Naive thymus-derived CD4-positive, alpha-beta T cell (primary cell): ENCODE measurements around the gene INPP5A. TPM values are rescaled to one million over a fixed set of nuclear protein-coding genes. Genes with fewer than 3 reads are reported as not detected.

Experiments used
- ATAC-seq: fragments of 150-1000 bp; cut with Tn5 transposase; 2 replicates; pipeline ENCODE4 v1.10.0; 2021; ENCODE audit warnings: mild to moderate bottlenecking, moderate library complexity
- CTCF ChIA-PET: fragments of 350-600 bp; sonication (Branson Sonifier 250); formaldehyde crosslinking; loops from one replicate; lab custom pipeline; 2021; ENCODE audit warnings: antibody characterized with exemption; lab: Charles Lee
- POLR2A ChIA-PET: fragments of 350-600 bp; sonication (Branson Sonifier 250); formaldehyde crosslinking; loops from one replicate; lab custom pipeline; 2021; ENCODE audit warnings: antibody characterized with exemption, inconsistent platforms; lab: Charles Lee
- DNase-seq, 9 donors: peaks; one replicate each; pipeline versions ENCODE4 v3.0.0 to v3.0.0-alpha.2; 2020 to 2022; ENCODE audit warnings: mixed read lengths in 1 of 9
- H3K27ac ChIP-seq: one replicate; pipeline ENCODE4 v1.7.0; 2013; ENCODE audit warnings: mild to moderate bottlenecking, low read depth, low read length, moderate library complexity
- H3K27me3 ChIP-seq, 2 donors: one replicate each; pipeline ENCODE4 v1.7.0; 2013; ENCODE audit warnings: low read length in 2 of 2, mild to moderate bottlenecking in 2 of 2, moderate library complexity in 2 of 2; ENCODE audit not compliant: control insufficient read depth in 2 of 2, insufficient read depth in 2 of 2
- H3K36me3 ChIP-seq, 3 experiments: 1 replicate in 2 of 3; 2 replicates in 1 of 3; pipeline ENCODE4 v1.7.0; 2013; ENCODE audit warnings: low read length in 3 of 3, mild to moderate bottlenecking in 3 of 3, moderate library complexity in 1 of 3; ENCODE audit not compliant: insufficient read depth in 3 of 3, control insufficient read depth in 2 of 3
- H3K4me1 ChIP-seq, 2 donors: one replicate each; pipeline ENCODE4 v1.7.0; 2013; ENCODE audit warnings: low read length in 2 of 2, mild to moderate bottlenecking in 2 of 2, moderate library complexity in 1 of 2; ENCODE audit not compliant: control insufficient read depth in 2 of 2, insufficient read depth in 2 of 2
- H3K4me3 ChIP-seq: 2 replicates; pipeline ENCODE4 v1.7.0; 2013; ENCODE audit warnings: mild to moderate bottlenecking, low read length
- H3K9me3 ChIP-seq, 3 experiments: 1 replicate in 2 of 3; 2 replicates in 1 of 3; pipeline ENCODE4 v1.7.0; 2013; ENCODE audit warnings: low read length in 3 of 3; ENCODE audit not compliant: control insufficient read depth in 2 of 3
- H3K27ac Mint-ChIP-seq, 9 donors: one replicate each; pipeline ENCODE4 v1.8.0; 2020 to 2022; ENCODE audit warnings: mixed read lengths in 9 of 9, mild to moderate bottlenecking in 8 of 9, moderate library complexity in 5 of 9, inconsistent platforms in 2 of 9
- H3K27me3 Mint-ChIP-seq, 5 donors: one replicate each; pipeline ENCODE4 v1.8.0; 2021 to 2022; ENCODE audit warnings: mixed read lengths in 5 of 5, mild to moderate bottlenecking in 1 of 5
- H3K36me3 Mint-ChIP-seq, 5 donors: one replicate each; pipeline ENCODE4 v1.8.0; 2020 to 2022; ENCODE audit warnings: mixed read lengths in 5 of 5, mild to moderate bottlenecking in 3 of 5, inconsistent platforms in 1 of 5
- H3K4me1 Mint-ChIP-seq, 7 donors: one replicate each; pipeline ENCODE4 v1.8.0; 2020 to 2022; ENCODE audit warnings: mixed read lengths in 7 of 7, mild to moderate bottlenecking in 3 of 7, inconsistent platforms in 1 of 7
- H3K4me3 Mint-ChIP-seq, 10 donors: one replicate each; pipeline ENCODE4 v1.8.0; 2020 to 2022; ENCODE audit warnings: mild to moderate bottlenecking in 10 of 10, mixed read lengths in 10 of 10, moderate library complexity in 6 of 10, inconsistent platforms in 2 of 10
- H3K9me3 Mint-ChIP-seq, 11 donors: one replicate each; pipeline ENCODE4 v1.8.0; 2020 to 2022; ENCODE audit warnings: mixed read lengths in 11 of 11, mild to moderate bottlenecking in 4 of 11, inconsistent platforms in 1 of 11, moderate library complexity in 1 of 11
- intact Hi-C, 2 donors: fragments of 100-400 bp; cut with micrococcal nuclease; formaldehyde crosslinking; loops; one replicate each; pipeline ENCODE4 v1.15.1; 2023
- polyA plus RNA-seq, 2 donors: library from polyadenylated mRNA; unstranded; fragments of 300-500 nt; fragmentation: Illumina TruSeq; gene quantifications; one replicate each; pipeline ENCODE4 v1.2.3, GENCODE V29; 2021
- total RNA-seq, 6 experiments: library from RNA in 5 of 6; stranded (reverse) in 5 of 6; gene quantifications; 1 replicate in 5 of 6; 2 replicates in 1 of 6; pipeline ENCODE4 v1.2.3 and lab custom pipeline; 2021 to 2026

The INPP5A gene
- total and polyA plus RNA-seq, 7 experiments from 2014 or later: 0.97 to 30.7 (median 25.0) TPM

- intact Hi-C loops: no loop called here
Observed at GRCh38 chr10:132524443-132525285, 12.9 kb upstream of the INPP5A start.

GRCh38 chr10:132526676-132527075, 10.9 kb upstream of the INPP5A start:
- Histone ChIP-seq H3K36me3 (no peaks in the 10 kb centered on the region), H3K27me3 (no peaks in the 10 kb centered on the region), H3K27ac (no peak overlapping the region), H3K9me3 (peaks cover 0 to 7% (median 0%) of the 10 kb centered on the region in 3 experiments), H3K4me3 (no peak overlapping the region), H3K4me1 (no peaks in the 10 kb centered on the region)
- DNase-seq (no peak), ATAC-seq (no peak)
- POLR2A ChIA-PET: no interaction called here
- H3K36me3 Mint-ChIP-seq: peaks cover 0 to 7% (median 2%) of the 10 kb centered on the region in 5 donors
- no peak overlapping the region for H3K27ac Mint-ChIP-seq
- intact Hi-C loops: no loop called here
- H3K27me3 Mint-ChIP-seq: peaks cover 13 to 41% (median 20%) of the 10 kb centered on the region in 5 donors
- H3K4me1 Mint-ChIP-seq: no peaks in the 10 kb centered on the region
- H3K9me3 Mint-ChIP-seq: peaks cover 0 to 41% (median 17%) of the 10 kb centered on the region in 11 donors
- no peak overlapping the region for H3K4me3 Mint-ChIP-seq
- CTCF ChIA-PET: interaction anchor here (0.6 kb wide), 1 partner anchor 33 kb away, joined by 7 read pairs; no protein-coding TSS in a partner anchor

More at GRCh38 chr10:132524443-132525285, 12.9 kb upstream of the INPP5A start:
- ChIA-PET POLR2A (no interaction called here), CTCF (interaction anchor here (1.3 kb wide), 1 partner anchor 27 kb away, joined by 3 read pairs; no protein-coding TSS in a partner anchor)
- Mint-ChIP-seq H3K27me3 (peaks cover 6 to 29% (median 8%) of the 10 kb centered on the region in 5 donors), H3K4me3 (no peak overlapping the region), H3K36me3 (no peaks in the 10 kb centered on the region), H3K9me3 (peaks cover 0 to 22% (median 8%) of the 10 kb centered on the region in 11 donors), H3K4me1 (peaks cover 0 to 2% (median 0%) of the 10 kb centered on the region in 7 donors), H3K27ac (no peak overlapping the region)
- H3K4me3 ChIP-seq: no peak overlapping the region
- no peaks in the 10 kb centered on the region for H3K36me3 ChIP-seq
- H3K27ac ChIP-seq: no peak overlapping the region
- H3K4me1 ChIP-seq: no peaks in the 10 kb centered on the region
- H3K9me3 ChIP-seq: no peaks in the 10 kb centered on the region
- ATAC-seq (no peak), DNase-seq (no peak)
- no peaks in the 10 kb centered on the region for H3K27me3 ChIP-seq

- ChIA-PET CTCF (no interaction called here), POLR2A (no interaction called here)
- intact Hi-C loops: no loop called here
- Histone ChIP-seq H3K4me3 (no peak overlapping the region), H3K27ac (no peak overlapping the region), H3K36me3 (no peaks in the 10 kb centered on the region), H3K4me1 (no peaks in the 10 kb centered on the region), H3K9me3 (peaks cover 0 to 7% (median 0%) of the 10 kb centered on the region in 3 experiments), H3K27me3 (no peaks in the 10 kb centered on the region)
- Mint-ChIP-seq H3K9me3 (peaks cover 0 to 45% (median 21%) of the 10 kb centered on the region in 11 donors), H3K36me3 (peaks cover 0 to 9% (median 3%) of the 10 kb centered on the region in 5 donors), H3K27me3 (peaks cover 13 to 47% (median 17%) of the 10 kb centered on the region in 5 donors), H3K27ac (no peak overlapping the region), H3K4me3 (no peak overlapping the region), H3K4me1 (no peaks in the 10 kb centered on the region)
- ATAC-seq (no peak), DNase-seq (no peak)
Observed at GRCh38 chr10:132527339-132528063, 10.1 kb upstream of the INPP5A start.

- peaks cover 0 to 9% (median 3%) of the 10 kb centered on the region in 5 donors for H3K36me3 Mint-ChIP-seq
- Histone ChIP-seq H3K4me1 (no peaks in the 10 kb centered on the region), H3K27me3 (no peaks in the 10 kb centered on the region), H3K27ac (no peak overlapping the region), H3K4me3 (no peak overlapping the region), H3K36me3 (no peaks in the 10 kb centered on the region), H3K9me3 (peaks cover 0 to 7% (median 0%) of the 10 kb centered on the region in 3 experiments)
- H3K4me1 Mint-ChIP-seq: no peaks in the 10 kb centered on the region
- intact Hi-C loops: no loop called here
- ChIA-PET POLR2A (interaction anchor here (1.6 kb wide), 1 partner anchor 12 kb away, joined by 3 read pairs; no protein-coding TSS in a partner anchor), CTCF (no interaction called here)
- no peak for ATAC-seq
- no peak overlapping the region for H3K27ac Mint-ChIP-seq
- no peak overlapping the region for H3K4me3 Mint-ChIP-seq
- peaks cover 13 to 51% (median 17%) of the 10 kb centered on the region in 5 donors for H3K27me3 Mint-ChIP-seq
- peaks cover 0 to 45% (median 23%) of the 10 kb centered on the region in 11 donors for H3K9me3 Mint-ChIP-seq
- no peak for DNase-seq
Observed at GRCh38 chr10:132528064-132528691, 9.4 kb upstream of the INPP5A start.

- H3K4me3 Mint-ChIP-seq: no peak overlapping the region
- H3K4me3 ChIP-seq: no peak overlapping the region
- H3K27ac ChIP-seq: no peak overlapping the region
- ChIA-PET CTCF (interaction anchor here (0.5 to 1.2 kb wide), 3 partner anchors 20 to 92 kb away, joined by 3 to 4 read pairs (median 4); no protein-coding TSS in a partner anchor), POLR2A (no interaction called here)
- peaks cover 0 to 9% (median 3%) of the 10 kb centered on the region in 5 donors for H3K36me3 Mint-ChIP-seq
- H3K4me1 Mint-ChIP-seq: peaks cover 0 to 15% (median 5%) of the 10 kb centered on the region in 7 donors
- peaks cover 0 to 38% (median 23%) of the 10 kb centered on the region in 11 donors for H3K9me3 Mint-ChIP-seq
- H3K9me3 ChIP-seq: peaks cover 0 to 7% (median 0%) of the 10 kb centered on the region in 3 experiments
- no peak overlapping the region for H3K27ac Mint-ChIP-seq
- peaks cover 5 to 6% of the 10 kb centered on the region in 2 donors for H3K4me1 ChIP-seq
- DNase-seq (no peak), ATAC-seq (no peak)
- H3K27me3 ChIP-seq: no peaks in the 10 kb centered on the region
- no peaks in the 10 kb centered on the region for H3K36me3 ChIP-seq
- peaks cover 5 to 61% (median 12%) of the 10 kb centered on the region in 5 donors for H3K27me3 Mint-ChIP-seq
- intact Hi-C loops: loop anchor here (10.0 kb wide), 3 partner anchors 63 to 843 kb away; partner anchors contain the start of genes DPYSL4 (in 1 of the 2), ECHS1 (in 1 of the 2) and PAOX (in 1 of the 2)
Observed at GRCh38 chr10:132532179-132532578, 5.4 kb upstream of the INPP5A start.
